ENCODE results near the gene EZR.

EZR gene

GRCh38 chr6:158799051-158799792 lies 19.9 kb downstream of the EZR start:
- TF ChIP-seq GATA2 (IDR thresholded peaks at IDR 0.05; ENCODE audit: low read depth, low read length), result peak; percentile 81
- TF ChIP-seq GATA3 (IDR thresholded peaks at IDR 0.05; ENCODE audit: low read depth, low read length), result peak; percentile 73

- TF ChIP-seq GATA2 (IDR thresholded peaks at IDR 0.05; ENCODE audit: low read depth, low read length) (no peak), GATA3 (IDR thresholded peaks at IDR 0.05; ENCODE audit: low read depth, low read length) (no peak)
Observed at GRCh38 chr6:158798311-158798710, 20.9 kb downstream of the EZR start.

GRCh38 chr6:158797331-158798310 lies 21.5 kb downstream of the EZR start:
- TF ChIP-seq GATA3 (IDR thresholded peaks at IDR 0.05; ENCODE audit: low read depth, low read length), result no peak

- no peak for TF ChIP-seq GATA3 (IDR thresholded peaks at IDR 0.05; ENCODE audit: low read depth, low read length)
Observed at GRCh38 chr6:158796353-158796752, 22.8 kb downstream of the EZR start.

GRCh38 chr6:158795516-158795915 lies 23.7 kb downstream of the EZR start:
- no peak for TF ChIP-seq GATA2 (IDR thresholded peaks at IDR 0.05; ENCODE audit: low read depth, low read length)
- TF ChIP-seq GATA3 (IDR thresholded peaks at IDR 0.05; ENCODE audit: low read depth, low read length), result no peak

- TF ChIP-seq GATA3 (IDR thresholded peaks at IDR 0.05; ENCODE audit: low read depth, low read length), result no peak
Observed at GRCh38 chr6:158793432-158793831, 25.7 kb downstream of the EZR start.

- TF ChIP-seq GATA2 (IDR thresholded peaks at IDR 0.05; ENCODE audit: low read depth, low read length), result no peak
- no peak for TF ChIP-seq GATA3 (IDR thresholded peaks at IDR 0.05; ENCODE audit: low read depth, low read length)
Observed at GRCh38 chr6:158791274-158791855, 27.8 kb downstream of the EZR start.

GRCh38 chr6:158789115-158789917 lies 29.9 kb downstream of the EZR start:
- TF ChIP-seq GATA2 (IDR thresholded peaks at IDR 0.05; ENCODE audit: low read depth, low read length) (no peak), GATA3 (IDR thresholded peaks at IDR 0.05; ENCODE audit: low read depth, low read length) (no peak)

- TF ChIP-seq GATA3 (IDR thresholded peaks at IDR 0.05; ENCODE audit: low read depth, low read length) (no peak), GATA2 (IDR thresholded peaks at IDR 0.05; ENCODE audit: low read depth, low read length) (no peak)
Observed at GRCh38 chr6:158787395-158787794, 31.8 kb downstream of the EZR start.

GRCh38 chr6:158786645-158787304 lies 32.4 kb downstream of the EZR start:
- no peak for TF ChIP-seq GATA3 (IDR thresholded peaks at IDR 0.05; ENCODE audit: low read depth, low read length)

GRCh38 chr6:158785036-158785435 lies 34.1 kb downstream of the EZR start:
- TF ChIP-seq GATA2 (IDR thresholded peaks at IDR 0.05; ENCODE audit: low read depth, low read length) (no peak), GATA3 (IDR thresholded peaks at IDR 0.05; ENCODE audit: low read depth, low read length) (no peak)

- TF ChIP-seq GATA3 (IDR thresholded peaks at IDR 0.05; ENCODE audit: low read depth, low read length), result no peak
- TF ChIP-seq GATA2 (IDR thresholded peaks at IDR 0.05; ENCODE audit: low read depth, low read length), result no peak
Observed at GRCh38 chr6:158784505-158784904, 34.7 kb downstream of the EZR start.

- TF ChIP-seq GATA3 (IDR thresholded peaks at IDR 0.05; ENCODE audit: low read depth, low read length) (no peak), GATA2 (IDR thresholded peaks at IDR 0.05; ENCODE audit: low read depth, low read length) (no peak)
Observed at GRCh38 chr6:158783851-158784250, 35.3 kb downstream of the EZR start.

- TF ChIP-seq GATA2 (IDR thresholded peaks at IDR 0.05; ENCODE audit: low read depth, low read length), result no peak
- TF ChIP-seq GATA3 (IDR thresholded peaks at IDR 0.05; ENCODE audit: low read depth, low read length), result no peak
Observed at GRCh38 chr6:158783167-158783450, 36.1 kb downstream of the EZR start.

All from SH-SY5Y (cell line).